H9 (cell line): ENCODE results near the gene TCF7L2. TPM values are rescaled to one million over a fixed set of nuclear protein-coding genes. Genes with fewer than 3 reads are reported as not detected.
A peak's percentile ranks its signal among the peaks of the same experiment; 100 is the strongest.

Source experiments
- DNase-seq: peaks from one replicate; pipeline ENCODE4 v3.0.0-alpha.2; 2017
- H2AFZ ChIP-seq: one replicate; pipeline ENCODE4 v1.6.1; 2013; ENCODE audit warnings: mild to moderate bottlenecking, low read length, control low read depth, moderate library complexity
- H2AK5ac ChIP-seq: 2 replicates; pipeline ENCODE4 v1.6.1; 2013; ENCODE audit warnings: low read length, control low read depth, mixed read lengths; ENCODE audit not compliant: insufficient read length
- H2BK120ac ChIP-seq: one replicate; pipeline ENCODE4 v1.6.1; 2013; ENCODE audit warnings: low read depth, mild to moderate bottlenecking, low read length, control low read depth, inconsistent platforms; ENCODE audit not compliant: poor library complexity, severe bottlenecking
- H2BK12ac ChIP-seq: 2 replicates; pipeline ENCODE4 v1.6.1; 2013; ENCODE audit warnings: low read length, control low read depth, mixed read lengths, low read depth; ENCODE audit not compliant: insufficient read length
- H2BK15ac ChIP-seq: 2 replicates; pipeline ENCODE4 v1.6.1; 2013; ENCODE audit warnings: low read depth, low read length, control low read depth
- H2BK20ac ChIP-seq: one replicate; pipeline ENCODE4 v1.6.1; 2013; ENCODE audit warnings: low read depth, mild to moderate bottlenecking, low read length, control low read depth, inconsistent platforms; ENCODE audit not compliant: poor library complexity, severe bottlenecking
- H2BK5ac ChIP-seq: 2 replicates; pipeline ENCODE4 v1.6.1; 2013; ENCODE audit warnings: low read length, control low read depth, mixed read lengths; ENCODE audit not compliant: insufficient read length
- H3K14ac ChIP-seq: 2 replicates; pipeline ENCODE4 v1.6.1; 2013; ENCODE audit warnings: low read length, control low read depth; ENCODE audit not compliant: insufficient read depth
- H3K18ac ChIP-seq: 2 replicates; pipeline ENCODE4 v1.6.1; 2013; ENCODE audit warnings: low read depth, mild to moderate bottlenecking, mixed read lengths, low read length, control low read depth; ENCODE audit not compliant: insufficient read length
- H3K23ac ChIP-seq: 2 replicates; pipeline ENCODE4 v1.6.1; 2013; ENCODE audit warnings: low read length, control low read depth, mixed read lengths, low read depth; ENCODE audit not compliant: insufficient read length
- H3K23me2 ChIP-seq: 2 replicates; pipeline ENCODE4 v1.6.1; 2013; ENCODE audit warnings: low read depth, mild to moderate bottlenecking, mixed read lengths, low read length, control low read depth; ENCODE audit not compliant: insufficient read length, poor library complexity, severe bottlenecking
- H3K27ac ChIP-seq: 2 replicates; pipeline ENCODE4 v1.5.1; 2013; ENCODE audit warnings: low read length, control low read depth, mixed read lengths, low read depth; ENCODE audit not compliant: insufficient read length
- H3K27me3 ChIP-seq: 2 replicates; pipeline ENCODE4 v1.6.1; 2013; ENCODE audit warnings: low read length, control low read depth, inconsistent platforms; ENCODE audit not compliant: insufficient read depth
- H3K4ac ChIP-seq: 2 replicates; pipeline ENCODE4 v1.6.1; 2013; ENCODE audit warnings: low read depth, mild to moderate bottlenecking, control low read depth, inconsistent platforms, low read length, moderate library complexity
- H3K4me1 ChIP-seq: 2 replicates; pipeline ENCODE4 v1.6.1; 2013; ENCODE audit warnings: low read length, control low read depth, inconsistent platforms; ENCODE audit not compliant: insufficient read depth
- H3K4me2 ChIP-seq: 2 replicates; pipeline ENCODE4 v1.6.1; 2013; ENCODE audit warnings: low read length, control low read depth, mixed read lengths; ENCODE audit not compliant: insufficient read length, insufficient read depth
- H3K56ac ChIP-seq: 2 replicates; pipeline ENCODE4 v1.6.1; 2013; ENCODE audit warnings: low read depth, mild to moderate bottlenecking, mixed read lengths, low read length, control low read depth; ENCODE audit not compliant: insufficient read length
- H3K79me1 ChIP-seq: 2 replicates; pipeline ENCODE4 v1.6.1; 2013; ENCODE audit warnings: low read depth, mild to moderate bottlenecking, moderate library complexity, low read length, control low read depth, inconsistent platforms; ENCODE audit not compliant: insufficient read depth, poor library complexity, severe bottlenecking
- H3K79me2 ChIP-seq: 2 replicates; pipeline ENCODE4 v1.6.1; 2013; ENCODE audit warnings: low read length, control low read depth, inconsistent platforms; ENCODE audit not compliant: insufficient read depth
- H3K9ac ChIP-seq: 2 replicates; pipeline ENCODE4 v1.6.1; 2013; ENCODE audit warnings: low read length, control low read depth, mixed read lengths; ENCODE audit not compliant: insufficient read length; ENCODE audit errors: extremely low read depth
- H3K9me3 ChIP-seq: one replicate; pipeline ENCODE4 v1.6.1; 2013; ENCODE audit warnings: low read depth, low read length, inconsistent platforms; ENCODE audit not compliant: control insufficient read depth
- H3T11ph ChIP-seq: one replicate; pipeline ENCODE4 v1.6.1; 2013; ENCODE audit warnings: mild to moderate bottlenecking, low read length, control low read depth, inconsistent platforms
- H4K20me1 ChIP-seq: one replicate; pipeline ENCODE4 v1.6.1; 2013; ENCODE audit not compliant: control insufficient read depth, insufficient read length, insufficient read depth
- H4K5ac ChIP-seq: 2 replicates; pipeline ENCODE4 v1.6.1; 2013; ENCODE audit warnings: low read depth, mild to moderate bottlenecking, mixed read lengths, low read length, control low read depth; ENCODE audit not compliant: insufficient read length
- H4K8ac ChIP-seq: replicated peaks from 2 replicates; pipeline ENCODE4 v1.6.1; 2013; ENCODE audit warnings: low read length, control low read depth, mixed read lengths, low read depth; ENCODE audit not compliant: insufficient read length
- H4K91ac ChIP-seq: 2 replicates; pipeline ENCODE4 v1.6.1; 2013; ENCODE audit warnings: low read depth, mild to moderate bottlenecking, moderate library complexity, mixed read lengths, low read length, control low read depth; ENCODE audit not compliant: insufficient read length
- H3K27ac Mint-ChIP-seq, 3 experiments: 2 replicates in 2 of 3; 3 replicates in 1 of 3; pipeline ENCODE4 v1.8.0; 2020 to 2021; ENCODE audit warnings: mixed read lengths in 3 of 3, mild to moderate bottlenecking in 1 of 3, moderate library complexity in 1 of 3
- H3K27me3 Mint-ChIP-seq: 2 replicates; pipeline ENCODE4 v1.8.0; 2021; ENCODE audit warnings: low read depth, mild to moderate bottlenecking, moderate library complexity, mixed read lengths
- H3K36me3 Mint-ChIP-seq, 3 experiments: 2 replicates in 2 of 3; 3 replicates in 1 of 3; pipeline ENCODE4 v1.8.0; 2020 to 2021; ENCODE audit warnings: low read depth in 3 of 3, mixed read lengths in 3 of 3; ENCODE audit not compliant: insufficient read depth in 1 of 3
- H3K4me1 Mint-ChIP-seq, 2 experiments: 2 replicates each; pipeline ENCODE4 v1.8.0; 2020; ENCODE audit warnings: mixed read lengths in 2 of 2
- H3K4me3 Mint-ChIP-seq, 2 experiments: 2 replicates in 1 of 2; 3 replicates in 1 of 2; pipeline ENCODE4 v1.8.0; 2020 to 2021; ENCODE audit warnings: mild to moderate bottlenecking in 2 of 2, mixed read lengths in 2 of 2, moderate library complexity in 1 of 2
- H3K9me3 Mint-ChIP-seq, 2 experiments: 2 replicates in 1 of 2; 3 replicates in 1 of 2; pipeline ENCODE4 v1.8.0; 2020; ENCODE audit warnings: mild to moderate bottlenecking in 2 of 2, mixed read lengths in 2 of 2, moderate library complexity in 1 of 2
- WGBS: extraction: QIAGEN DNeasy Blood & Tissue Kit; methylation state at CpG from one replicate; pipeline ENCODE4 v1.1.7; 2013; ENCODE audit warnings: missing lambda C conversion rate, low lambda C conversion rate, mixed read lengths; ENCODE audit not compliant: insufficient read length; ENCODE audit errors: extremely low coverage; 5-methylcytosine and 5-hydroxymethylcytosine counted together
- total RNA-seq: library from RNA; stranded (reverse); gene quantifications from 2 replicates; pipeline ENCODE4 v1.2.1, GENCODE V29; 2021
- TF ChIP-seq, protein P1 (sequence below): fragments of 200-600 bp; sonication (generic); conservative IDR thresholded peaks from 3 replicates; pipeline ENCODE4 v1.8.0; 2021; ENCODE audit warnings: antibody characterized with exemption, mild to moderate bottlenecking

The TCF7L2 gene
- total RNA-seq, 1 experiment from 2014 or later, result 71.1 TPM

DNA sequence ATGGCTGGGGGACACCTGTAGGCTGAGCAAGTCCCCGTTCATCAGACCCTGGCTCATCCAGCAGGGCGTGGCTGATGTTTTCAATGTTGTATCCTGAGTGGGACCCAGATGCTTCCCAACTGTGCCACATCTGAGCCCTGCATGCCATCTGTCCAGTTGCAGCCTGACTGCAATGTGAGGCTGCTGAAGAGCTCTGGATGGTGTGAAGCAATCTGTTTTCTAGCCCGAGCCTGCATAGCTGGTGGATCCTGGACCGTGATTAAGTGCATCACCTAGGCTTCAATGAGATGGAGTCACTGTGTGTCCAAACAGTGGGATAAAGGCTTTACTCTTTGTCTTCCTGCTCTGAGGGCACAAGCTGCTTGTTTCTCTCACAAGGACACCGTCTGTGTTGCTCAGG lies 99.8 kb downstream of the TCF7L2 start:
- H3K27ac Mint-ChIP-seq, result peak overlapping the region; percentile 27 to 45 (median 41); a peak in 4 of 7 replicates

More for the DNA sequence above, 99.8 kb downstream of the TCF7L2 start:
- peaks cover 91 to 92% of the 10 kb centered on the region in 2 experiments for H3K4me1 Mint-ChIP-seq
- Histone ChIP-seq H3K4me1 (peaks cover 28% of the 10 kb centered on the region), H3K4me2 (no peak overlapping the region), H2BK5ac (no peak overlapping the region), H4K20me1 (no peaks in the 10 kb centered on the region), H3K14ac (no peak overlapping the region), H2BK15ac (no peak overlapping the region), H3K4ac (no peak overlapping the region), H3K27ac (no peak overlapping the region), H3K18ac (no peak overlapping the region), H4K91ac (no peak overlapping the region), H2BK120ac (no peak overlapping the region), H4K5ac (no peak overlapping the region), H3T11ph (no peak overlapping the region), H2AFZ (no peak overlapping the region), H3K23me2 (no peaks in the 10 kb centered on the region), H3K9me3 (no peaks in the 10 kb centered on the region), H3K79me2 (peaks cover 14% of the 10 kb centered on the region; the same call in 1 of the 2 replicates), H4K8ac (no peak overlapping the region), H2AK5ac (no peak overlapping the region), H2BK12ac (no peak overlapping the region), H3K9ac (no peak overlapping the region), H2BK20ac (no peak overlapping the region), H3K79me1 (peaks cover 3% of the 10 kb centered on the region), H3K23ac (no peak overlapping the region), H3K56ac (no peak overlapping the region), H3K27me3 (no peaks in the 10 kb centered on the region)
- TF ChIP-seq, protein P1, sequence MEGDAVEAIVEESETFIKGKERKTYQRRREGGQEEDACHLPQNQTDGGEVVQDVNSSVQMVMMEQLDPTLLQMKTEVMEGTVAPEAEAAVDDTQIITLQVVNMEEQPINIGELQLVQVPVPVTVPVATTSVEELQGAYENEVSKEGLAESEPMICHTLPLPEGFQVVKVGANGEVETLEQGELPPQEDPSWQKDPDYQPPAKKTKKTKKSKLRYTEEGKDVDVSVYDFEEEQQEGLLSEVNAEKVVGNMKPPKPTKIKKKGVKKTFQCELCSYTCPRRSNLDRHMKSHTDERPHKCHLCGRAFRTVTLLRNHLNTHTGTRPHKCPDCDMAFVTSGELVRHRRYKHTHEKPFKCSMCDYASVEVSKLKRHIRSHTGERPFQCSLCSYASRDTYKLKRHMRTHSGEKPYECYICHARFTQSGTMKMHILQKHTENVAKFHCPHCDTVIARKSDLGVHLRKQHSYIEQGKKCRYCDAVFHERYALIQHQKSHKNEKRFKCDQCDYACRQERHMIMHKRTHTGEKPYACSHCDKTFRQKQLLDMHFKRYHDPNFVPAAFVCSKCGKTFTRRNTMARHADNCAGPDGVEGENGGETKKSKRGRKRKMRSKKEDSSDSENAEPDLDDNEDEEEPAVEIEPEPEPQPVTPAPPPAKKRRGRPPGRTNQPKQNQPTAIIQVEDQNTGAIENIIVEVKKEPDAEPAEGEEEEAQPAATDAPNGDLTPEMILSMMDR, result no peak
- H3K4me3 Mint-ChIP-seq, result no peak overlapping the region
- H3K27me3 Mint-ChIP-seq, result no peaks in the 10 kb centered on the region
- WGBS, result no CpG with 5 or more reads among the region's 5 CpGs
- no peak for DNase-seq
- H3K9me3 Mint-ChIP-seq, result no peaks in the 10 kb centered on the region; a peak in 1 of 5 replicates
- H3K36me3 Mint-ChIP-seq, result peaks cover 11 to 15% (median 13%) of the 10 kb centered on the region in 3 experiments
